Activated T-cell treated with anti-CD3 and anti-CD28 coated beads for 24 hours (primary cell): Measurements from ENCODE around the gene WWOX.

Source experiments
- DNase-seq: peaks from one replicate; pipeline ENCODE4 v3.0.0-alpha.2; 2020; ENCODE audit warnings: low read depth

Gene WWOX

GRCh38 chr16:78362524-78363135 lies 263.2 kb downstream of the WWOX start:
- DNase-seq = no peak

- no peak for DNase-seq
Observed at GRCh38 chr16:78363843-78364555, 264.5 kb downstream of the WWOX start.

GRCh38 chr16:78364556-78364880 lies 265.1 kb downstream of the WWOX start:
- DNase-seq = no peak

- no peak for DNase-seq
Observed at GRCh38 chr16:78365366-78365765, 265.9 kb downstream of the WWOX start.

- no peak for DNase-seq
Observed at GRCh38 chr16:78368121-78369102, 269.0 kb downstream of the WWOX start.

DNA sequence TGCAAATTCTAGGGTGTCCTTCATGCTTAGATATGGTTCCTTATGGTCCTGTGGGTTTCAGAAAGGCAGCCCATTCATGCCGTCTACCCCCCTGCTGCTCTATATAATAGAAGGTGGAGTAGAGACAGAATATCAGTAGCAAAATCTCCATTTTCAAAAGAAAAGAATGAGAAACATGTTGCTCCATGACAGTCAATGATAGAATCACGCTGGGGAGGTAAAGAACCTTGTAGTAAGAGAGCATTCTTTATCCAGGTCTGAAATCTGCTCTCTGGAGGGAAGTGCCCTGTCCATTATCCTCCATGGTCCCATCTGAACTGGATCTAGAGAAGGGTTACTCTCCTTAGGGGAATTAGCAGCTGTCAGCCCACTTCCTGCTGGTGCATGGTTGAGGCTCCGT lies 272.8 kb downstream of the WWOX start:
- no peak for DNase-seq

GRCh38 chr16:78375055-78375679 lies 275.7 kb downstream of the WWOX start:
- DNase-seq = no peak

DNA sequence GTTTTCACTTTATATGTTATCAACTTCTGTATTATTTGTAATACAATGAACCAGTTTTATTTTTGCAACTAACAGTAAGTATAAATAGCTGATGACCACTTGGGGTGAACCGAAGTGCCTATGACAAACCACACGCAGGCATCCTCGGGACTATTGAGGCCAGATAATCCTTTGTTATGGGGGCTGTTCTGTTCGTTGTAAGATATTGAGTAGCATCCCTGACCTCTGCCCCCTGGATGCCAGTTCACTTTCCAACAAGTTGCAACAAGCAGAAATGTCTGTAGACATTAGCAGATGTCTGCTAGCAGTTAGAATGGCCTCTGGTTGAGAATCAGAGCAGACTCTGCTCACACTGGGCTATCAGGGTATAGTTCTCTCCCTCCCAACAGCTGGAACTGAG lies 277.0 kb downstream of the WWOX start:
- no peak for DNase-seq

- no peak for DNase-seq
Observed at GRCh38 chr16:78377312-78377711, 277.9 kb downstream of the WWOX start.

GRCh38 chr16:78381060-78381459 lies 281.6 kb downstream of the WWOX start:
- DNase-seq = no peak

DNA sequence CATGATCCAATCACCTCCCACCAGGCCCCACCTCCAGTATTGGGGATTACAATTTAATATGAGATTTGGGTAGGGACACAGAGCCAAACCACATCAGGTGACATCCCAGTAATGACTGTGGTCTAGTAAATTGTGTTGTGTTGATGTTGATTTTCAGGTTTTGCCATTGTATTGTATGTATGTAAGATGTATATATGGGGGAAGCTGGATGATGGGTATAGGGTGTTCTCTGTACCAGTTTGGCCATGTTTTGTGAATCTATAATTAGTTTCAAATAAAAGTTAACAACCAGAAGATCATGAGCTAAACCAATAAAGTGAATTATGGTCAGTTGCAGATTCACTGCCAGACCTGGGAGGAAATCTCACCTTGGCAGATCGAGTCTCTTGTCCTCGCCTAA lies 283.7 kb downstream of the WWOX start:
- DNase-seq = no peak

DNA sequence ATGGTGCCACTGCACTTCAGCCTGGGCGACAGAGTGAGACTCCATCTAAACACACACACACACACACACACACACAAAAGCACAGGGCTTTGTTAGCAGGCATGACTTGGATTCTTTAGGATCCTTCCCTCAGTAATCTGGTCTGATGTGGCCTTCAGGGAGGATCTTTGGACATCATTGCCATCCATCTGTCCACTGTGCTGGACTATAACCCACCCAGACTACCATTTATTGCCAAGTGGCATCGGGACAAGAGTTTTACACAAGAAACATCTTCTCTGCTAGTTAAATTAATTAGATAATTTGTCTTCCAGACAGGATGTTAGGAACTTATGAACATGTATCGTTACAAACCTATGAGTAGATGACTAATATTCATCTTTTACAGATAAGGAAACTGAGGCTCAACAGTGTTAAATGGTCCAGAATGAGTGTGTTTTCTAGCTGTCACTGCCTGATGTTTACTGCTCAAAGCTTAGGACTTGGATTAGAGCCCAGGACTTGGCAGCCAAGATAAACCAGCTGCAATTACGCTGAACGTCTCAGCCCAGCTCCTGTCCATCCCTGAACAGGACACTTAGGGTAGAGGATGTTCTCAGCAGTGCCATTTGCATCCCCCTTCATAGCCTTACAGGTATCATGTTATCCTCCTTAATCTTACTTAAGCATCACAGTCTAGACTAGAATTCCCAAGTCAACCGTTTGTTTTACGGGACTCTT lies 285.8 kb downstream of the WWOX start:
- DNase-seq = no peak

DNA sequence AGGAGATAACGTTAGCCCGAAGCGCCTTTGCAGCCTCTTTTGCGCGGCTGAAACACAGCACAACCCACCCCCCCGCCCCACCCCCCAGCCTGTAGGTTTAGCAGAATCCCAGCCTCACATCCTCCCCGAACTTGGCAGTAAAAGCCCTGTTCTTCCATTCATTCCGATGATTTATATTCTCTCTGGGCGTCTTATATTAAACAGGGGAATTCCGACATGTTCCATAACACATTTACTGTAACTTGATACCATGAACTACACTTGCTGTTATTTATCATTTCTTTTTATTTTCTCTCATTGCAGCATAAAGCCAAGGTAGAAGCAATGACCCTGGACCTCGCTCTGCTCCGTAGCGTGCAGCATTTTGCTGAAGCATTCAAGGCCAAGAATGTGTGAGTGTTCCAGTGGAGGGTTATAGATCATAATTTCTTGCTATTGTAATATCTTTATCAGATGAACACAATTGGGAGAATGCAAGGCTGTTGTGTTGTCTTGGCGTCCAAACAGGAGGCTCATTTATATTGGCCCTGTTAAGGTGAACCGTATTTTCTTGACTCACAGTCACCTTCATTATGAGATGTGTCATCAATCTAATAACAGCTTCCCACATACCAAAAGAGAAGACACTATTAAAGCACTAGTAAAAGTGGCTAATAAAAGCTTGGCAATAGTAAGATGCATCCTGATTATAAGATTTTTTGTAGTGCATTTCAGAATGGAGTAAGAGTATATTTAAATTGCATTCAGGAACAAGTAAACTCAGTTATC lies 287.3 kb downstream of the WWOX start:
- DNase-seq = no peak

DNA sequence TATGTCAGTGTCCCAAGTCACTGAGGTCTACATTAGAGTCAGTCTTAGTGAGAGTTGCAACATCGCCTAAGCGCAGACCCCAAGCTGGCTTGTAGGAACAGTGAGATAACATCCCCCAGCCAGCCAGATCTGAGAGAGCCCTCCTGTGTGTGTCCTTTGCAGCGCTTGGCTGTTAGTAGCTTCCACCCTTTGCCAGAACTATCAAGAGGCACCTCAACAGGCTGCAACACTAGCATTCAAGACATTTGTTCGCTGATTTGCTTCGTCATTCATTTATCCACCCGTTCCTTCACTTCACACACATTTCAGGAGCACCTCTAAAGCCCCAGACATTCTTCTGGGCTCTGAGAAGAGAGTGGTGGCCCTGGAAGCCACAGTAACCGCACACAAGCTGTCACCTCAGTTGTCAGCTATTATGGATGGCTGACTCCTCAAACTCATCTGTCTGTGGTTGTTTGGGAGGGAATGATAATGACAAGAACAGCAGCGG lies 289.6 kb downstream of the WWOX start:
- no peak for DNase-seq

- no peak for DNase-seq
Observed at GRCh38 chr16:78390092-78390491, 290.6 kb downstream of the WWOX start.

DNA sequence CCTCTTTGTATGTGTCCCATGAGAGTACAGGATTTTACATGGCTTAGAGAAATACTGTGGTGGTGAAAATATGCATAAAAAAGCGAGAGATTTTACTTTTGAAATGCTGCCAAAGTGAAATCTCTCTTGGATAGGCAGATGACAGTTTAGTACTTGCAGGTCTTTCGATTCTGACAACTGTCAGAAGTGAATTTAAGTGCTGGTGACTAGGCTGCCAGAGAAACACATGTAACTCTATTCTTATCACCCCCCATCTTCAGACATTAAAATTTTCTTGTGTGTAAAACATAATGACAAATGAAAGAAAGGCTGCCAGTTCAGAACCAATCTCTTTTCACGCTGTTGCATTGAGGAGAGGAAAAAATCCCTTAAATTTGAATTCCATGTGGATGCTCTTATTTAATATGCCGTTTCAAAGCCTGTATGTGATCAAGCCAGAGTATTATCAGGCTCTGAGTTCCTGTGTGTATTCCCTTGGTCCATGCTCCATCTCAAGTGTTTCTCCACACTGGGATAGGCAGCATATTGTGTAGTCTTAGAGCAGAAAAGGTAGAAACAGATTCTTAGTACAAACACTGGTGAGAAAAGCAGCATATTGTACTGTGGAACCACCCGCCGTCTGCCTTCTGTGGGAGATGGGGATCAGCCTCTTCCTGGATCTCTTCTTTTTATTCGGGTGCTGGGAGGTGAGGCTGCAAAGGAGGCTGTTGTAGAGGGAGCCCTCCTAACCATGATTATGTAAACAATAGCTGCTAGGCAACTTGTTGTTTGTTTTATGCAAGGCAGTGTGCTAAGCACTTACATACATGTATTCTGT lies 291.3 kb downstream of the WWOX start:
- DNase-seq = no peak

GRCh38 chr16:78392585-78393195 lies 293.2 kb downstream of the WWOX start:
- DNase-seq = no peak

GRCh38 chr16:78395035-78395434 lies 295.6 kb downstream of the WWOX start:
- no peak for DNase-seq

DNA sequence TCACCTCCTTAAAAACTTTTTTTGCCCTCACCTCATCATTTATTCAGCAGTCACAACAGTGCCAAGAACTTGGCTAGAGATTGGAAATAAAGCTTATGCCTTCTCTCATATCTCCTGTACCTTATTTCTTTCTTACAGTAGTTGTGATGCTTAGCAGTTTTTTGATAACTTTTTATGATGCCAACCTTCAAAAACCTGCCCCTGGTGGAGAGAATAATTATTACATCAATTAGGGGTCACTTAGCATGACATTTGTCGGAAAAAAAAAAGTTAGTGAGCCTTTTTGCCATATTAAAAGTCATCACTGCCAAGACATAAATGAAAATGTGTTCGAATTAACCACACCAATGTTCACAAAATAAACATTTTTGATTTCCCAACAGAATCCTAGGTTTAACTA lies 296.6 kb downstream of the WWOX start:
- DNase-seq = no peak

DNA sequence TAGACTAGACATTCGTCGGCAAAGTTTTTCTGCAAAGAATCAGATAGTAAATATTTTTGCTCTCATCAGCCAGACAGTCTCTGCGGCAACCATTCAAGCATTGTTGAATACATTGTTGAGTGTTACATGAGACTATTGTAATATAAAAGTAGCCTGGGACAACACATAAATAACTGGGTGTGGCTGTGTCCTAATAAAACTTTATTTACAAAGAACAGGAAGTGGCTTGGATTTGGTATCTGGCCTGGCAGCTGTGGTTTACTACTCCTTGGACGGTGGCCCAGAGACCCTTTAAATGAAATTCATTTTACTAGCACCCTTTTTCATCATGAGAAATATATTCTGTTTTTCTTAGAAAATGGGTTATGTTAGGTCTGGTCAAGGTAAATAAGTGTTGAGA lies 297.2 kb downstream of the WWOX start:
- DNase-seq = no peak
